OCI-LY1 (cell line): ENCODE data around the gene SAMD3.

ENCODE experiments used
- H2AFZ ChIP-seq: fragments of 200-600 bp; sonication (generic), shearing (Covaris generic); 2 replicates; pipeline ENCODE4 v1.6.0; 2014; ENCODE audit warnings: antibody characterized with exemption, mild to moderate bottlenecking, low read length
- H3F3A ChIP-seq: fragments of 200-600 bp; sonication (generic), shearing (Covaris generic); 2 replicates; pipeline ENCODE4 v1.6.0; 2014; ENCODE audit warnings: mild to moderate bottlenecking, antibody characterized with exemption, low read length, moderate library complexity; ENCODE audit not compliant: insufficient read depth
- H3K27ac ChIP-seq: fragments of 200-600 bp; sonication (generic); 2 replicates; pipeline ENCODE4 v1.5.1; 2014; ENCODE audit warnings: low read length, mixed run types, mild to moderate bottlenecking, low read depth; ENCODE audit not compliant: poor library complexity, severe bottlenecking
- H3K27me3 ChIP-seq: fragments of 200-600 bp; sonication (generic); 2 replicates; pipeline ENCODE4 v1.6.0; 2014; ENCODE audit warnings: antibody characterized with exemption, mild to moderate bottlenecking, low read length, moderate library complexity; ENCODE audit not compliant: insufficient read depth
- H3K36me3 ChIP-seq: fragments of 200-600 bp; sonication (generic); 2 replicates; pipeline ENCODE4 v1.6.1; 2014; ENCODE audit warnings: mild to moderate bottlenecking, antibody characterized with exemption, low read length, moderate library complexity, mixed read lengths; ENCODE audit not compliant: insufficient read depth
- H3K4me1 ChIP-seq: fragments of 200-600 bp; sonication (generic); 2 replicates; pipeline ENCODE4 v1.5.1; 2014; ENCODE audit warnings: mild to moderate bottlenecking, low read length, moderate library complexity; ENCODE audit not compliant: insufficient read depth, severe bottlenecking
- H3K4me2 ChIP-seq: fragments of 200-600 bp; sonication (generic), shearing (Covaris generic); 2 replicates; pipeline ENCODE4 v1.6.1; 2014; ENCODE audit warnings: low read length
- H3K4me3 ChIP-seq: fragments of 200-600 bp; sonication (generic); 2 replicates; pipeline ENCODE4 v1.5.1; 2014; ENCODE audit warnings: low read length, low read depth, mild to moderate bottlenecking, mixed read lengths; ENCODE audit not compliant: poor library complexity, severe bottlenecking
- H3K79me2 ChIP-seq: fragments of 200-600 bp; shearing (Covaris generic); 2 replicates; pipeline ENCODE4 v1.6.1; 2016; ENCODE audit warnings: mixed run types, low read length, mixed read lengths; ENCODE audit not compliant: insufficient read depth
- H3K9ac ChIP-seq: fragments of 200-600 bp; sonication (generic), shearing (Covaris generic); 2 replicates; pipeline ENCODE4 v1.6.1; 2014; ENCODE audit warnings: mild to moderate bottlenecking, low read length, mixed read lengths
- H3K9me2 ChIP-seq: fragments of 200-600 bp; sonication (generic), shearing (Covaris generic); 2 replicates; pipeline ENCODE4 v1.6.1; 2014; ENCODE audit warnings: low read depth, mild to moderate bottlenecking, low read length, mixed read lengths
- H3K9me3 ChIP-seq: fragments of 200-600 bp; shearing (Covaris generic); 2 replicates; pipeline ENCODE4 v1.6.1; 2014; ENCODE audit warnings: low read length, mixed read lengths
- H4K20me1 ChIP-seq: fragments of 200-600 bp; sonication (generic), shearing (Covaris generic); 2 replicates; pipeline ENCODE4 v1.6.0; 2016; ENCODE audit warnings: mild to moderate bottlenecking, low read length; ENCODE audit not compliant: insufficient read depth
- CTCF ChIP-seq: fragments of 200-600 bp; sonication (generic), shearing (Covaris generic); IDR thresholded peaks from 2 replicates; pipeline ENCODE4 v1.5.1; 2017; ENCODE audit warnings: mild to moderate bottlenecking, antibody characterized with exemption, low read length, moderate library complexity, mixed read lengths
- EZH2 ChIP-seq: fragments of 200-600 bp; sonication (generic), shearing (Covaris generic); IDR thresholded peaks from 2 replicates; pipeline ENCODE4 v1.8.0; 2017; ENCODE audit warnings: borderline replicate concordance, mixed run types, mild to moderate bottlenecking, antibody characterized with exemption, low read length, moderate library complexity, mixed read lengths

SAMD3 gene

DNA sequence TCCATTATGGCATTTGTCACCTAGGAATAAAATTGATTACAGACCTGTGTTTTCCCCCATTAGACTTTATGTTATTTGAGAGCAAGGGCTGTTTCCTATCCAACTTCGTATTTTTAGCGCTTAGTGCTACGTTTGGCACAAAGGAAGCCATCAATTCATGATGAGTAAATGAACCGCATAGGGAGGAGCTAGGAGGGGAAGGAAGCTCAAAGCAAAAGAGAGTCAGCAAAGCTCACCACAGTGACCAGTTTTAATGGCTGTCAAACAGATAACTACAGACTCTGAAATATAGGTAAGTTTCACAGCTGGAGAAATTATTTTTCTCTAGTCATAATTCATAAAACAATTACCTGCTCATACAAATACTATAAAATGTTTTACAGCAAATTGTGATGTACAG lies 6.9 kb upstream of the SAMD3 start:
- no peaks in the 10 kb centered on the region for H3K79me2 ChIP-seq
- no peak overlapping the region for H3K9ac ChIP-seq
- no peak overlapping the region for H3K4me2 ChIP-seq
- H3K9me2 ChIP-seq: no peaks in the 10 kb centered on the region
- H3F3A ChIP-seq: no peaks in the 10 kb centered on the region
- no peaks in the 10 kb centered on the region for H3K36me3 ChIP-seq
- H3K4me3 ChIP-seq: no peak overlapping the region
- TF ChIP-seq CTCF (no peak), EZH2 (no peak)
- no peak overlapping the region for H2AFZ ChIP-seq
- no peak overlapping the region for H3K27ac ChIP-seq
- H3K9me3 ChIP-seq: no peaks in the 10 kb centered on the region
- no peaks in the 10 kb centered on the region for H3K4me1 ChIP-seq
- no peaks in the 10 kb centered on the region for H4K20me1 ChIP-seq
- no peaks in the 10 kb centered on the region for H3K27me3 ChIP-seq

GRCh38 chr6:130223508-130223907 lies 757 bp upstream of the SAMD3 start:
- no peaks in the 10 kb centered on the region for H3K9me2 ChIP-seq
- H3K4me1 ChIP-seq: no peaks in the 10 kb centered on the region
- H3K27ac ChIP-seq: no peak overlapping the region
- H3K9ac ChIP-seq: no peak overlapping the region
- H3K4me2 ChIP-seq: no peak overlapping the region
- no peaks in the 10 kb centered on the region for H3K36me3 ChIP-seq
- TF ChIP-seq EZH2: no peak
- H4K20me1 ChIP-seq: no peaks in the 10 kb centered on the region
- H3K79me2 ChIP-seq: no peaks in the 10 kb centered on the region
- H2AFZ ChIP-seq: no peak overlapping the region
- H3K9me3 ChIP-seq: no peaks in the 10 kb centered on the region
- no peak overlapping the region for H3K4me3 ChIP-seq
- no peaks in the 10 kb centered on the region for H3F3A ChIP-seq
- H3K27me3 ChIP-seq: no peaks in the 10 kb centered on the region

- H3K4me1 ChIP-seq: no peaks in the 10 kb centered on the region
- H3K4me3 ChIP-seq: no peak overlapping the region
- no peak overlapping the region for H3K27ac ChIP-seq
- H3K27me3 ChIP-seq: no peaks in the 10 kb centered on the region
- H3K4me2 ChIP-seq: no peak overlapping the region
- no peaks in the 10 kb centered on the region for H3K36me3 ChIP-seq
- no peaks in the 10 kb centered on the region for H3K79me2 ChIP-seq
- no peaks in the 10 kb centered on the region for H4K20me1 ChIP-seq
- H2AFZ ChIP-seq: no peak overlapping the region
- no peak for TF ChIP-seq EZH2
- no peak for TF ChIP-seq CTCF
- no peaks in the 10 kb centered on the region for H3F3A ChIP-seq
- no peaks in the 10 kb centered on the region for H3K9me2 ChIP-seq
- H3K9me3 ChIP-seq: no peaks in the 10 kb centered on the region
- H3K9ac ChIP-seq: no peak overlapping the region
These were observed 4.6 kb downstream of the SAMD3 start for GRCh38 chr6:130218134-130218533.

DNA sequence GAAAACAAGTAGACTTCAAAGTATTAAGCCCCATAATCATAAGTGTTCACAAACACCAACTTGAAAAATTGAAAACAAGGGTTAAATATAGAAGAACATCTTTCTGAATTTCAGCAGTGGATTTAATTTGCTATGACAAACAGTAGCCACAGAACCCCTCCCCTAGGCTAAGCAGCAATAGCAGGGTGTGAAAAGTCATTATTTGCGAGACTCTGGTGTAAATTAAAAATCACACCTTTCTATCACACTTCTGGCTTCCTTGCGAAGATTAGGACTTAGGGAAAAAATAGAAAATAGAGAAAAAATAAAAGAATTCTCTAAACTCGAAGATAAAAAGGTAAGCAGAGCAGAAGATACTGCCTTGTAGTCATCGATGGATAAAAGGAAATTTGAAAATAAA lies 6.1 kb downstream of the SAMD3 start:
- Histone ChIP-seq H3K9ac (no peak overlapping the region), H3K4me3 (no peak overlapping the region), H3K9me3 (no peaks in the 10 kb centered on the region), H3K4me1 (no peaks in the 10 kb centered on the region), H3K4me2 (no peak overlapping the region), H3K27ac (no peak overlapping the region), H3F3A (no peaks in the 10 kb centered on the region), H2AFZ (no peak overlapping the region), H3K9me2 (no peaks in the 10 kb centered on the region), H3K79me2 (no peaks in the 10 kb centered on the region), H3K36me3 (no peaks in the 10 kb centered on the region), H4K20me1 (no peaks in the 10 kb centered on the region), H3K27me3 (no peaks in the 10 kb centered on the region)
- TF ChIP-seq EZH2 (no peak), CTCF (no peak)
